SH-SY5Y (cell line): Measurements from ENCODE around the gene PRRG2.

ENCODE experiments used
- GATA2 ChIP-seq: IDR thresholded peaks from 2 replicates; pipeline ENCODE4 v1.6.1; 2011; ENCODE audit warnings: mild to moderate bottlenecking, low read depth, low read length
- GATA3 ChIP-seq: IDR thresholded peaks from 2 replicates; pipeline ENCODE4 v1.6.1; 2011; ENCODE audit warnings: low read depth, mild to moderate bottlenecking, low read length, moderate library complexity

- TF ChIP-seq GATA2 (no peak), GATA3 (no peak)
Observed at GRCh38 chr19:49552749-49553148, 28.4 kb upstream of the PRRG2 start.
